HepG2 (cell line): Measurements from ENCODE around the gene CCN2.

ENCODE experiments used
- ATF3 ChIP-seq: sonication (generic); formaldehyde crosslinking; IDR thresholded peaks from 2 replicates; pipeline ENCODE4 v1.4.0; 2020; ENCODE audit warnings: missing genetic modification reagents
- ATF6 ChIP-seq: sonication (generic); formaldehyde crosslinking; conservative IDR thresholded peaks from 2 replicates; pipeline ENCODE4 v1.4.0; 2020; ENCODE audit warnings: missing genetic modification reagents
- CHD4 ChIP-seq: fragments of 200-600 bp; sonication (generic); IDR thresholded peaks from 2 replicates; pipeline ENCODE4 v1.7.0; 2017; ENCODE audit warnings: mild to moderate bottlenecking, low read length, borderline replicate concordance
- ZNF792 ChIP-seq: IDR thresholded peaks from 2 replicates; pipeline ENCODE4 v1.6.1; 2016

- TF ChIP-seq ATF3 (CRISPR knock-in tag) (no peak), ATF6 (CRISPR knock-in tag) (no peak), CHD4 (no peak), ZNF792 (no peak)
These were observed 19.1 kb upstream of the CCN2 start for GRCh38 chr6:131970076-131970859.
